Heart right ventricle (tissue), 16 donors: ENCODE data around the gene MAFG. TPM values are rescaled to one million over a fixed set of nuclear protein-coding genes. Genes with fewer than 3 reads are reported as not detected.

Experiments used
- ATAC-seq, 8 donors: fragments of 200-7000 bp; cut with Tn5 transposase; one replicate each; pipeline ENCODE4 v1.9.1; 2020; ENCODE audit warnings: mild to moderate bottlenecking in 8 of 8, moderate library complexity in 8 of 8, moderate number of reproducible peaks in 1 of 8
- DNase-seq, 2 donors: peaks; one replicate each; pipeline ENCODE4 v3.0.0-alpha.2; 2020
- H3K27ac ChIP-seq, 10 donors: fragments of 200-600 bp; sonication (generic) in 2 of 10; one replicate each; pipeline versions ENCODE4 v1.5.0 to v1.8.0; 2020 to 2022; ENCODE audit warnings: mild to moderate bottlenecking in 3 of 10
- H3K27me3 ChIP-seq, 7 donors: fragments of 200-600 bp; one replicate each; pipeline ENCODE4 v1.8.0; 2021 to 2022; ENCODE audit warnings: mild to moderate bottlenecking in 2 of 7
- H3K36me3 ChIP-seq, 9 donors: fragments of 200-600 bp; sonication (generic) in 1 of 9; one replicate each; pipeline versions ENCODE4 v1.5.0 to v1.8.0; 2020 to 2022; ENCODE audit warnings: mild to moderate bottlenecking in 2 of 9
- H3K4me1 ChIP-seq, 9 donors: fragments of 200-600 bp; sonication (generic) in 1 of 9; one replicate each; pipeline versions ENCODE4 v1.5.0 to v1.8.0; 2020 to 2022; ENCODE audit warnings: mild to moderate bottlenecking in 4 of 9
- H3K4me3 ChIP-seq, 10 donors: fragments of 200-600 bp; sonication (generic) in 2 of 10; one replicate each; pipeline versions ENCODE4 v1.5.0 to v1.8.0; 2020 to 2022; ENCODE audit warnings: mild to moderate bottlenecking in 7 of 10, moderate library complexity in 2 of 10
- H3K9me3 ChIP-seq, 11 donors: fragments of 200-600 bp in 10 of 11; sonication (generic) in 2 of 11; one replicate each; pipeline versions ENCODE4 v1.5.0 to v1.8.0; 2013 to 2022; ENCODE audit warnings: mild to moderate bottlenecking in 2 of 11, control low read depth in 1 of 11, moderate library complexity in 1 of 11
- CTCF ChIP-seq, 9 donors: fragments of 200-600 bp; sonication (generic) in 2 of 9; IDR thresholded peaks; one replicate each; pipeline versions ENCODE4 v1.5.0 to v1.8.0; 2021 to 2022; ENCODE audit warnings: antibody characterized with exemption in 9 of 9, mild to moderate bottlenecking in 5 of 9, moderate library complexity in 1 of 9
- WGBS, 2 donors: extraction: QIAGEN DNeasy Blood & Tissue Kit; methylation state at CpG; one replicate each; pipeline ENCODE4 v1.1.7; 2013; ENCODE audit warnings: inconsistent platforms in 1 of 2; 5-methylcytosine and 5-hydroxymethylcytosine counted together
- intact Hi-C, 10 donors: fragments of 100-400 bp; cut with DNase I; formaldehyde crosslinking; loops; one replicate each; pipeline versions ENCODE4 v1.11.1 to v1.14.2; 2022
- polyA plus RNA-seq, 2 donors: library from polyadenylated mRNA; stranded (reverse); fragments of 200-250 nt; gene quantifications; one replicate each; pipeline ENCODE4 v1.2.3, GENCODE V29; 2013
- total RNA-seq, 10 donors: library from RNA; stranded (reverse); fragmentation: NEBNext Ultra II Directional in 3 of 10; extraction: Animal tissue kit (Norgen Biotek cat#: 25700) in 3 of 10; gene quantifications; one replicate each; pipeline versions ENCODE4 v1.2.1 to v1.2.4, GENCODE V29; 2021 to 2023
- donor health status: Arrhythmogenic right ventricular cardiomyopathy.
- donor health status: ischemic (EF 13 %, LVEDD 7.1; RV severe dilation, severe dysfunction).
- donor health status: healthy with polysubstance abuse.
- donor health status: DM: no; HTN: yes; CAD: no.
- donor health status: DM: no; HTN: no; CAD: no.
- donor health status: ischemic (EF 25% LVEDD 6.9; RV normal size, moderate dysfunction).
- donor health status: ischemic (EF 25% LVEDD 5.7; RV mildly dilated, moderate dysfunction).
- donor health status: healthy.
- donor health status: DM: yes; HTN: yes; CAD: no.
- donor health status: Ischemic cardiomyopathy.
- donor health status: ischemic (EF 35%, LVEDD 5.7; RV mildly dilated, moderate dysfunction).
- donor health status: nonischemic (EF 11% LVEDD 7.7; RV severe dilation, severe dysfunction).
- donor health status: DM: yes; HTN: yes; CAD: no.
- donor health status: PGD.
- donor health status: ischemic (EF 29% LVEDD 5.4; RV normal size, mild dysfunction).
- donor health status: nonischemic (EF 23%, LVEDD 6.1; RV moderate dilation, normal function).

MAFG gene
- total and polyA plus RNA-seq, 12 donors = 10.5 to 30.9 (median 15.7) TPM

- Histone ChIP-seq H3K9me3 (no peaks in the 10 kb centered on the region), H3K4me3 (no peak overlapping the region), H3K4me1 (peaks cover 4 to 32% (median 6%) of the 10 kb centered on the region in 9 donors), H3K36me3 (peaks cover 0 to 100% (median 25%) of the 10 kb centered on the region in 9 donors), H3K27me3 (no peaks in the 10 kb centered on the region), H3K27ac (no peak overlapping the region)
- DNase-seq (no peak), ATAC-seq (peak in 1 of 8 donors; percentile 32)
- WGBS, 2 donors = 94 to 96% methylated on average over 5 of the region's 5 CpGs
- TF ChIP-seq CTCF (IDR thresholded peaks at IDR 0.05) = no peak
- intact Hi-C loops = loop anchor here in 1 of 10 donors (1.0 kb wide), 1 partner anchor 33 kb away; no protein-coding TSS in a partner anchor
Measured at GRCh38 chr17:81884968-81885367, 42.6 kb downstream of the MAFG start.

GRCh38 chr17:81884520-81884919 is 43.0 kb downstream of the MAFG start:
- no peaks in the 10 kb centered on the region for H3K9me3 ChIP-seq
- DNase-seq (peak in 1 of 2 donors; percentile 5), ATAC-seq (peak in 6 of 8 donors; percentile 21 to 50 (median 40))
- peaks cover 0 to 27% (median 2%) of the 10 kb centered on the region in 9 donors for H3K4me1 ChIP-seq
- H3K27me3 ChIP-seq = no peaks in the 10 kb centered on the region
- no peak overlapping the region for H3K4me3 ChIP-seq
- no peak for TF ChIP-seq CTCF (IDR thresholded peaks at IDR 0.05)
- H3K27ac ChIP-seq = no peak overlapping the region
- peaks cover 0 to 100% (median 23%) of the 10 kb centered on the region in 9 donors for H3K36me3 ChIP-seq
- intact Hi-C loops = no loop called here
- 31 to 42% methylated on average over 10 to 11 of the region's 11 CpGs for whole genome bisulfite sequencing, 2 donors

- H3K27me3 ChIP-seq = no peaks in the 10 kb centered on the region
- 87 to 91% methylated on average over 5 of the region's 5 CpGs for WGBS, 2 donors
- H3K27ac ChIP-seq = no peak overlapping the region
- intact Hi-C loops = loop anchor here in 1 of 10 donors (5.0 kb wide), 1 partner anchor 43 kb away; no protein-coding TSS in a partner anchor
- ATAC-seq = no peak
- no peaks in the 10 kb centered on the region for H3K4me1 ChIP-seq
- no peak overlapping the region for H3K4me3 ChIP-seq
- no peak for TF ChIP-seq CTCF (IDR thresholded peaks at IDR 0.05)
- DNase-seq = no peak
- no peaks in the 10 kb centered on the region for H3K9me3 ChIP-seq
- H3K36me3 ChIP-seq = peaks cover 0 to 70% (median 10%) of the 10 kb centered on the region in 9 donors
Measured at GRCh38 chr17:81879121-81879520, 48.4 kb downstream of the MAFG start.

DNA sequence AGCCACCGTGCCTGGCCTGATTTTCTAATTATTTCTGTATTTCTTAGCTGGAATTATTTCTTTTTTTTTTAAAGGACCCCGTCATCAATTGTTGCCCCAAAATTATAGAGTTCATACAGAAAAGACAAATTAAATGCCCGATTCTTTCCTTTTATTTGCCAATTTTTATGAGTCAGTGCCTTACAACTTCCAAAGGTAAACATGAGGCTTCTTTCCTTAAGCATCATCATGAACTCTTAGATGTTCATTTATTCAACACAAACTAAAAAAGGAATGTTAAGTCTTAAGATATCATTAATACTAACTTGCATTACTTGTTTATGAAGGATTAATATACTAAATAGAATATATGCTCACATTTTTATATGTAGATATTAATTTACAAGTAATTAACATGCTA is 49.2 kb downstream of the MAFG start:
- WGBS, 2 donors = 94 to 97% methylated on average over 3 of the region's 3 CpGs

More for the DNA sequence above, 49.2 kb downstream of the MAFG start:
- no peaks in the 10 kb centered on the region for H3K27me3 ChIP-seq
- ATAC-seq (no peak), DNase-seq (no peak)
- H3K27ac ChIP-seq = no peak overlapping the region
- H3K9me3 ChIP-seq = no peaks in the 10 kb centered on the region
- intact Hi-C loops = loop anchor here in 1 of 10 donors (5.0 kb wide), 1 partner anchor 44 kb away; no protein-coding TSS in a partner anchor
- H3K36me3 ChIP-seq = peaks cover 0 to 62% (median 10%) of the 10 kb centered on the region in 9 donors
- no peak for TF ChIP-seq CTCF (IDR thresholded peaks at IDR 0.05)
- no peak overlapping the region for H3K4me3 ChIP-seq
- H3K4me1 ChIP-seq = peaks cover 0 to 2% (median 0%) of the 10 kb centered on the region in 9 donors
